SIG-M5 treated with dmso at 0.1 percent for 504 hours (cell line): Measurements from ENCODE around the gene PIP.
"Not testable (repeated sequence)": the region's sequence is repeated elsewhere in the genome, so short reads cannot be mapped to it uniquely, and the experiment has no call there.

Source experiments
- DNase-seq: peaks from one replicate; lab custom pipeline; 2025; ENCODE audit not compliant: unreplicated experiment; lab: John Stamatoyannopoulos, UW

PIP gene

GRCh38 chr7:143177374-143178119, 45.7 kb downstream of the PIP start:
- DNase-seq = no peak

- DNase-seq = not testable (repeated sequence)
Observed at GRCh38 chr7:143180771-143181170, 48.9 kb downstream of the PIP start.

- no peak for DNase-seq
Observed at GRCh38 chr7:143181349-143181748, 49.5 kb downstream of the PIP start.

- DNase-seq = no peak
Observed at GRCh38 chr7:143183024-143183423, 51.1 kb downstream of the PIP start, which contains the start of gene TAS2R39. TSS of gene TAS2R39 (plus strand) at chr7:143183419. CDS start at chr7:143183419, 0 bp downstream.

GRCh38 chr7:143185551-143185950, 53.7 kb downstream of the PIP start:
- no peak for DNase-seq

GRCh38 chr7:143188994-143189393, 57.1 kb downstream of the PIP start:
- no peak for DNase-seq
